ENCODE data around the gene RIPOR2. TPM values are rescaled to one million over a fixed set of nuclear protein-coding genes. Genes with fewer than 3 reads are reported as not detected.
"Not testable (repeated sequence)": the region's sequence is repeated elsewhere in the genome, so short reads cannot be mapped to it uniquely, and the experiment has no call there.

Gene RIPOR2
- total RNA-seq, 1 experiment from 2014 or later, result 5.0 TPM

- H3K18ac ChIP-seq (ENCODE audit: insufficient read length, low read depth, low read length), result no peak overlapping the region
- H3T11ph ChIP-seq (ENCODE audit: low read length), result no peak overlapping the region
- Mint-ChIP-seq H3K27ac (no peak overlapping the region), H3K36me3 (ENCODE audit: insufficient read depth in 1 of 3, low read depth in 3 of 3) (no peaks in the 10 kb centered on the region; a peak in 2 of 7 replicates), H3K4me3 (no peak overlapping the region), H3K4me1 (peaks cover 38 to 44% of the 10 kb centered on the region in 2 experiments), H3K27me3 (ENCODE audit: low read depth) (peaks cover 28% of the 10 kb centered on the region), H3K9me3 (no peaks in the 10 kb centered on the region)
- H3K79me1 ChIP-seq (ENCODE audit: insufficient read depth, low read depth, low read length, poor library complexity, severe bottlenecking), result no peaks in the 10 kb centered on the region
- no peaks in the 10 kb centered on the region for H4K20me1 ChIP-seq (ENCODE audit: control insufficient read depth, insufficient read depth, insufficient read length)
- no peaks in the 10 kb centered on the region for H3K27me3 ChIP-seq (ENCODE audit: insufficient read depth, low read length)
- no peak overlapping the region for H4K8ac ChIP-seq (replicated peaks; ENCODE audit: insufficient read length, low read depth, low read length)
- no peak overlapping the region for H3K56ac ChIP-seq (ENCODE audit: insufficient read length, low read depth, low read length)
- peaks cover 5% of the 10 kb centered on the region; the same call in 1 of the 2 replicates for H3K79me2 ChIP-seq (ENCODE audit: insufficient read depth, low read length)
- H3K4ac ChIP-seq (ENCODE audit: low read depth, low read length), result no peak overlapping the region
- no peak overlapping the region for H3K9ac ChIP-seq (ENCODE audit: extremely low read depth, insufficient read length, low read length)
- H2BK12ac ChIP-seq (ENCODE audit: insufficient read length, low read depth, low read length), result no peak overlapping the region
- H2BK15ac ChIP-seq (ENCODE audit: low read depth, low read length), result no peak overlapping the region
- H3K14ac ChIP-seq (ENCODE audit: insufficient read depth, low read length), result no peak overlapping the region
- H3K27ac ChIP-seq (ENCODE audit: insufficient read length, low read depth, low read length), result no peak overlapping the region
- no peak overlapping the region for H3K4me2 ChIP-seq (ENCODE audit: insufficient read depth, insufficient read length, low read length)
- peaks cover 7% of the 10 kb centered on the region for H3K23me2 ChIP-seq (ENCODE audit: insufficient read length, low read depth, low read length, poor library complexity, severe bottlenecking)
- no peak overlapping the region for H2AFZ ChIP-seq (ENCODE audit: low read length)
- no peaks in the 10 kb centered on the region for H3K9me3 ChIP-seq (ENCODE audit: control insufficient read depth, low read depth, low read length)
- WGBS (ENCODE audit: extremely low coverage, insufficient read length, low lambda C conversion rate), result no CpG with 5 or more reads among the region's 5 CpGs
- no peak for DNase-seq
- no peak overlapping the region for H3K23ac ChIP-seq (ENCODE audit: insufficient read length, low read depth, low read length)
- H2BK120ac ChIP-seq (ENCODE audit: low read depth, low read length, poor library complexity, severe bottlenecking), result no peak overlapping the region
- no peak overlapping the region for H2AK5ac ChIP-seq (ENCODE audit: insufficient read length, low read length)
- no peak overlapping the region for H2BK20ac ChIP-seq (ENCODE audit: low read depth, low read length, poor library complexity, severe bottlenecking)
- H4K91ac ChIP-seq (ENCODE audit: insufficient read length, low read depth, low read length), result no peak overlapping the region
- H4K5ac ChIP-seq (ENCODE audit: insufficient read length, low read depth, low read length), result no peak overlapping the region
- H3K4me1 ChIP-seq (ENCODE audit: insufficient read depth, low read length), result peaks cover 23% of the 10 kb centered on the region; the same call in 1 of the 2 replicates
- TF ChIP-seq, protein P1, sequence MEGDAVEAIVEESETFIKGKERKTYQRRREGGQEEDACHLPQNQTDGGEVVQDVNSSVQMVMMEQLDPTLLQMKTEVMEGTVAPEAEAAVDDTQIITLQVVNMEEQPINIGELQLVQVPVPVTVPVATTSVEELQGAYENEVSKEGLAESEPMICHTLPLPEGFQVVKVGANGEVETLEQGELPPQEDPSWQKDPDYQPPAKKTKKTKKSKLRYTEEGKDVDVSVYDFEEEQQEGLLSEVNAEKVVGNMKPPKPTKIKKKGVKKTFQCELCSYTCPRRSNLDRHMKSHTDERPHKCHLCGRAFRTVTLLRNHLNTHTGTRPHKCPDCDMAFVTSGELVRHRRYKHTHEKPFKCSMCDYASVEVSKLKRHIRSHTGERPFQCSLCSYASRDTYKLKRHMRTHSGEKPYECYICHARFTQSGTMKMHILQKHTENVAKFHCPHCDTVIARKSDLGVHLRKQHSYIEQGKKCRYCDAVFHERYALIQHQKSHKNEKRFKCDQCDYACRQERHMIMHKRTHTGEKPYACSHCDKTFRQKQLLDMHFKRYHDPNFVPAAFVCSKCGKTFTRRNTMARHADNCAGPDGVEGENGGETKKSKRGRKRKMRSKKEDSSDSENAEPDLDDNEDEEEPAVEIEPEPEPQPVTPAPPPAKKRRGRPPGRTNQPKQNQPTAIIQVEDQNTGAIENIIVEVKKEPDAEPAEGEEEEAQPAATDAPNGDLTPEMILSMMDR (conservative IDR thresholded peaks at IDR 0.05), result no peak
- H2BK5ac ChIP-seq (ENCODE audit: insufficient read length, low read length), result no peak overlapping the region
These were observed 20.1 kb downstream of the RIPOR2 start for GRCh38 chr6:24915641-24916040.

DNA sequence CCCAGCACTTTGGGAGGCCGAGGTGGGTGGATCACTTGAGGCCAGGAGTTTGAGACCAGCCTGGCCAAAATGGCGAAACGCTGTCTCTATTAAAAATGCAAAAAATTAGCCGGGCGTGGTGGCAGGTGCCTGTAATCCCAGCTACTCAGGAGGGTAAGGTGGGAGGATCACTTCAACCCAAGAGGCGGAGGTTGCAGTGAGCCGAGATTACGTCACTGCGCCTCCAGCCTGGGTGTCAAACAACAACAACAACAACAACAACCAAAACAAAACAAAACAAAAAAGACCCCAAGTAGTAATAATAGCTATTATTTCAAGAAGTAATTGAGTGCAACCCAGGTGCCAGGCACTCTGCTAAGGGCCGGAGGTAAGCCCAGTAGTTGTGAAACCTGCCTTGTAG, 21.7 kb downstream of the RIPOR2 start:
- H2BK120ac ChIP-seq (ENCODE audit: low read depth, low read length, poor library complexity, severe bottlenecking); H4K20me1 ChIP-seq (ENCODE audit: control insufficient read depth, insufficient read depth, insufficient read length); H3K79me1 ChIP-seq (ENCODE audit: insufficient read depth, low read depth, low read length, poor library complexity, severe bottlenecking); H3K27me3 ChIP-seq (ENCODE audit: insufficient read depth, low read length); H2BK12ac ChIP-seq (ENCODE audit: insufficient read length, low read depth, low read length); H4K91ac ChIP-seq (ENCODE audit: insufficient read length, low read depth, low read length); H2BK20ac ChIP-seq (ENCODE audit: low read depth, low read length, poor library complexity, severe bottlenecking); H4K5ac ChIP-seq (ENCODE audit: insufficient read length, low read depth, low read length); H2AFZ ChIP-seq (ENCODE audit: low read length); H3T11ph ChIP-seq (ENCODE audit: low read length); H4K8ac ChIP-seq (replicated peaks; ENCODE audit: insufficient read length, low read depth, low read length); H3K79me2 ChIP-seq (ENCODE audit: insufficient read depth, low read length); H3K9me3 ChIP-seq (ENCODE audit: control insufficient read depth, low read depth, low read length); H3K27ac ChIP-seq (ENCODE audit: insufficient read length, low read depth, low read length); H3K9ac ChIP-seq (ENCODE audit: extremely low read depth, insufficient read length, low read length); H3K9me3 Mint-ChIP-seq; H3K4me2 ChIP-seq (ENCODE audit: insufficient read depth, insufficient read length, low read length); H3K14ac ChIP-seq (ENCODE audit: insufficient read depth, low read length); H3K4me3 Mint-ChIP-seq; H3K56ac ChIP-seq (ENCODE audit: insufficient read length, low read depth, low read length); DNase-seq; H3K4ac ChIP-seq (ENCODE audit: low read depth, low read length); H2BK5ac ChIP-seq (ENCODE audit: insufficient read length, low read length); H3K23ac ChIP-seq (ENCODE audit: insufficient read length, low read depth, low read length); H3K27ac Mint-ChIP-seq; H3K18ac ChIP-seq (ENCODE audit: insufficient read length, low read depth, low read length); H2BK15ac ChIP-seq (ENCODE audit: low read depth, low read length); H2AK5ac ChIP-seq (ENCODE audit: insufficient read length, low read length); H3K36me3 Mint-ChIP-seq (ENCODE audit: insufficient read depth in 1 of 3, low read depth in 3 of 3): not testable (repeated sequence)
- Histone ChIP-seq H3K23me2 (ENCODE audit: insufficient read length, low read depth, low read length, poor library complexity, severe bottlenecking) (peaks cover 18% of the 10 kb centered on the region), H3K4me1 (ENCODE audit: insufficient read depth, low read length) (peaks cover 10% of the 10 kb centered on the region; the same call in 1 of the 2 replicates)
- peaks cover 44% of the 10 kb centered on the region for H3K27me3 Mint-ChIP-seq (ENCODE audit: low read depth)
- WGBS (ENCODE audit: extremely low coverage, insufficient read length, low lambda C conversion rate), result no CpG with 5 or more reads among the region's 10 CpGs
- peaks cover 38 to 42% of the 10 kb centered on the region in 2 experiments for H3K4me1 Mint-ChIP-seq

Data from H9 (cell line).